GM21390 (cell line): ENCODE data around the gene B3GAT3.
"Not testable (repeated sequence)": the region's sequence is repeated elsewhere in the genome, so short reads cannot be mapped to it uniquely, and the experiment has no call there.

Source experiments
- ATAC-seq: cut with Tn5 transposase; IDR thresholded peaks from one replicate; pipeline ENCODE4 v1.9.1; 2021; ENCODE audit not compliant: unreplicated experiment

Gene B3GAT3

GRCh38 chr11:62580959-62581715 is 40.6 kb downstream of the B3GAT3 start:
- no peak for ATAC-seq

- ATAC-seq, result no peak
Observed at GRCh38 chr11:62579252-62579651, 42.5 kb downstream of the B3GAT3 start.

GRCh38 chr11:62578541-62578940 is 43.2 kb downstream of the B3GAT3 start:
- ATAC-seq, result no peak

GRCh38 chr11:62577046-62577714 is 44.6 kb downstream of the B3GAT3 start:
- no peak for ATAC-seq

GRCh38 chr11:62575837-62576236 is 45.9 kb downstream of the B3GAT3 start:
- no peak for ATAC-seq

- ATAC-seq, result no peak
Observed at GRCh38 chr11:62575156-62575555, 46.6 kb downstream of the B3GAT3 start.

GRCh38 chr11:62574363-62575071 is 47.3 kb downstream of the B3GAT3 start:
- ATAC-seq, result peak; percentile 20

- peak; percentile 71 for ATAC-seq
Observed at GRCh38 chr11:62573592-62574362, 48.0 kb downstream of the B3GAT3 start, which contains the start of gene EEF1G. Gene EEF1G (minus strand): TSS chr11:62573891. CDS start chr11:62573842, 49 bp downstream.

GRCh38 chr11:62573006-62573591 is 48.7 kb downstream of the B3GAT3 start:
- ATAC-seq, result no peak

GRCh38 chr11:62572431-62572830 is 49.4 kb downstream of the B3GAT3 start:
- ATAC-seq, result no peak

GRCh38 chr11:62571493-62571892 is 50.3 kb downstream of the B3GAT3 start:
- not testable (repeated sequence) for ATAC-seq

GRCh38 chr11:62570903-62571302 is 50.9 kb downstream of the B3GAT3 start:
- ATAC-seq, result not testable (repeated sequence)

GRCh38 chr11:62569611-62570010 is 52.2 kb downstream of the B3GAT3 start:
- ATAC-seq, result no peak

- ATAC-seq, result peak; percentile 53
Observed at GRCh38 chr11:62567018-62567633, 54.7 kb downstream of the B3GAT3 start.

GRCh38 chr11:62566247-62566646 is 55.5 kb downstream of the B3GAT3 start:
- ATAC-seq, result no peak
